ENCODE results near the gene ANKRD13C.

ANKRD13C gene

DNA sequence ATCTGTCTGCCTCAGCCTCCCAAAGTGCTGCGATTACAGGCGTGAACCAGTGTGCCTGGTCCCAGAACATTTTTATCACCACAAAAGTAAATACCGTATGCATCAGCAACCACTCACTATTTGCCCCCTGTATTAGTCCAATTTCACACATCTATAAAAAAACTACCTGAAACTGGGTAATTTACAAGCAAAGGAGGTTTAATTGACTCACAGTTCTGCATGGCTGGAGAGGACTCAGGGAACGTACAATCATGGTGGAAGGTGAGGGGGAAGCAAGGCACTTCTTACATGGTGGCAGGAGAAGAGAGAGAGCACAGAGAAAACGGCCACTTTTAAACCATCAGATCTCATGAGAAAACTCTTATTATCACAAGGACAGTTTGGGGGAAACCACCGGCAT, 31.0 kb upstream of the ANKRD13C start:
- no peak for DNase-seq
- no peak for TF ChIP-seq EZH2phosphoT487 (IDR thresholded peaks at IDR 0.05; ENCODE audit: low read length)
- TF ChIP-seq, protein P1, sequence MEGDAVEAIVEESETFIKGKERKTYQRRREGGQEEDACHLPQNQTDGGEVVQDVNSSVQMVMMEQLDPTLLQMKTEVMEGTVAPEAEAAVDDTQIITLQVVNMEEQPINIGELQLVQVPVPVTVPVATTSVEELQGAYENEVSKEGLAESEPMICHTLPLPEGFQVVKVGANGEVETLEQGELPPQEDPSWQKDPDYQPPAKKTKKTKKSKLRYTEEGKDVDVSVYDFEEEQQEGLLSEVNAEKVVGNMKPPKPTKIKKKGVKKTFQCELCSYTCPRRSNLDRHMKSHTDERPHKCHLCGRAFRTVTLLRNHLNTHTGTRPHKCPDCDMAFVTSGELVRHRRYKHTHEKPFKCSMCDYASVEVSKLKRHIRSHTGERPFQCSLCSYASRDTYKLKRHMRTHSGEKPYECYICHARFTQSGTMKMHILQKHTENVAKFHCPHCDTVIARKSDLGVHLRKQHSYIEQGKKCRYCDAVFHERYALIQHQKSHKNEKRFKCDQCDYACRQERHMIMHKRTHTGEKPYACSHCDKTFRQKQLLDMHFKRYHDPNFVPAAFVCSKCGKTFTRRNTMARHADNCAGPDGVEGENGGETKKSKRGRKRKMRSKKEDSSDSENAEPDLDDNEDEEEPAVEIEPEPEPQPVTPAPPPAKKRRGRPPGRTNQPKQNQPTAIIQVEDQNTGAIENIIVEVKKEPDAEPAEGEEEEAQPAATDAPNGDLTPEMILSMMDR (IDR thresholded peaks at IDR 0.05; ENCODE audit: low read length): no peak
- no peak for TF ChIP-seq EZH2 (optimal IDR thresholded peaks at IDR 0.05; ENCODE audit: low read depth, low read length)
- Histone ChIP-seq H3K4me1 (ENCODE audit: low read length) (no peaks in the 10 kb centered on the region), H3K9me3 (replicated peaks; ENCODE audit: insufficient read depth, low read length) (no peaks in the 10 kb centered on the region), H3F3A (ENCODE audit: insufficient read depth, low read length) (no peaks in the 10 kb centered on the region), H3K9ac (ENCODE audit: low read length) (no peak overlapping the region), H2AFZ (ENCODE audit: low read length) (no peak overlapping the region), H3K9me2 (replicated peaks; ENCODE audit: insufficient read depth, low read length) (no peaks in the 10 kb centered on the region), H3K27me3 (replicated peaks; ENCODE audit: insufficient read depth, low read length) (no peaks in the 10 kb centered on the region), H3K4me3 (ENCODE audit: low read length) (no peak overlapping the region), H3K79me2 (ENCODE audit: low read length) (no peaks in the 10 kb centered on the region), H3K4me2 (ENCODE audit: low read depth, low read length) (no peak overlapping the region), H4K20me1 (ENCODE audit: insufficient read depth, low read length) (no peaks in the 10 kb centered on the region), H3K36me3 (replicated peaks; ENCODE audit: insufficient read depth, low read length) (no peaks in the 10 kb centered on the region), H3K27ac (ENCODE audit: low read length) (no peak overlapping the region)

DNA sequence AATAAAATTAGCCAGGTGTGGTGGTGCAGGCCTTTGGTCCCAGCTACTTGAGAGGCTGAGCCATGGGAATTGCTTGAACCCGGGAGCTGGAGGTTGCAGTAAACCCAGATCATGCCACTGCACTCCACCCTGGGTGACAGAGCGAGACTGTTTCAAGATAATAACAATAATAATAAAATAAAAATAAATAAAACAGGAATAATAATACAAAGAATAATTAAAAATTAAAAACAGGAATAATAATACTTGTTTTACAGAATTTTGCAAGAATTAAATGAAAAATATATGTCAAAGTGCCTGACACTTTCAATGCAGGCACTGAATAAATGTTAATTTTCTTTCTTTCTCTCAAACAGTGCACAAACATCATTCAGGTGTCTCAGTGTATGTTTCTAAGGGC, 30.0 kb upstream of the ANKRD13C start:
- Histone ChIP-seq H3K4me1 (ENCODE audit: low read length) (no peaks in the 10 kb centered on the region), H3K9ac (ENCODE audit: low read length) (no peak overlapping the region), H3K9me3 (replicated peaks; ENCODE audit: insufficient read depth, low read length) (no peaks in the 10 kb centered on the region), H3K36me3 (replicated peaks; ENCODE audit: insufficient read depth, low read length) (no peaks in the 10 kb centered on the region), H3K79me2 (ENCODE audit: low read length) (no peaks in the 10 kb centered on the region), H3K4me3 (ENCODE audit: low read length) (no peak overlapping the region), H3K27me3 (replicated peaks; ENCODE audit: insufficient read depth, low read length) (no peaks in the 10 kb centered on the region), H3K4me2 (ENCODE audit: low read depth, low read length) (no peak overlapping the region), H3K9me2 (replicated peaks; ENCODE audit: insufficient read depth, low read length) (no peaks in the 10 kb centered on the region), H2AFZ (ENCODE audit: low read length) (no peak overlapping the region), H3K27ac (ENCODE audit: low read length) (no peak overlapping the region), H4K20me1 (ENCODE audit: insufficient read depth, low read length) (no peaks in the 10 kb centered on the region), H3F3A (ENCODE audit: insufficient read depth, low read length) (no peaks in the 10 kb centered on the region)
- no peak for DNase-seq
- TF ChIP-seq, protein P1 (IDR thresholded peaks at IDR 0.05; ENCODE audit: low read length): no peak
- TF ChIP-seq EZH2 (optimal IDR thresholded peaks at IDR 0.05; ENCODE audit: low read depth, low read length) (no peak), EZH2phosphoT487 (IDR thresholded peaks at IDR 0.05; ENCODE audit: low read length) (no peak)

DNA sequence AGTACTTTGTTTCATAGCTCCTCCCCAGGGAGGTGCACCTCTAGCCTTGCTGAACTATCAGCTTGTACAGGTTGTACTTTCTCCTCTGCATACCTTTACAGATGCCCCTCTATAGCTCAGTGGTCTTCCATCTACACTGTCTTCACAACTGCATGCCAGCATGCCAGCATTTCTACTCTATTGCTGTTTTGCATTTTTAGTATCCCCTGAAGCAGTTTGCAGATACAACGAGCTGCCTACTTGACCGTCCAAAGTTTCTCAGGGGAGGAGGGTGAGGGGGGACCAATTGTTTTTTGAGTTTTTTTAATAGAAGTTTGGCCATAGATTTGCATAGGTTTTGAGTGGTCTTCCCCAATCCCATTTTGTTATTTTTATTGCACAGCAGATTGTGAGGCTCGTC, 29.0 kb upstream of the ANKRD13C start:
- Histone ChIP-seq H3K9me2 (replicated peaks; ENCODE audit: insufficient read depth, low read length) (no peaks in the 10 kb centered on the region), H4K20me1 (ENCODE audit: insufficient read depth, low read length) (no peaks in the 10 kb centered on the region), H3K27ac (ENCODE audit: low read length) (no peak overlapping the region), H3K27me3 (replicated peaks; ENCODE audit: insufficient read depth, low read length) (no peaks in the 10 kb centered on the region), H3K4me3 (ENCODE audit: low read length) (no peak overlapping the region), H3K4me2 (ENCODE audit: low read depth, low read length) (no peak overlapping the region), H3K36me3 (replicated peaks; ENCODE audit: insufficient read depth, low read length) (no peaks in the 10 kb centered on the region), H3F3A (ENCODE audit: insufficient read depth, low read length) (no peaks in the 10 kb centered on the region), H3K9ac (ENCODE audit: low read length) (no peak overlapping the region), H3K9me3 (replicated peaks; ENCODE audit: insufficient read depth, low read length) (no peaks in the 10 kb centered on the region), H3K79me2 (ENCODE audit: low read length) (no peaks in the 10 kb centered on the region), H3K4me1 (ENCODE audit: low read length) (no peaks in the 10 kb centered on the region), H2AFZ (ENCODE audit: low read length) (no peak overlapping the region)
- TF ChIP-seq, protein P1 (IDR thresholded peaks at IDR 0.05; ENCODE audit: low read length): no peak
- TF ChIP-seq EZH2 (optimal IDR thresholded peaks at IDR 0.05; ENCODE audit: low read depth, low read length): no peak
- no peak for TF ChIP-seq EZH2phosphoT487 (IDR thresholded peaks at IDR 0.05; ENCODE audit: low read length)
- DNase-seq: no peak

Measured in MM.1S (cell line).